Osteocyte (in vitro differentiated cells): ENCODE data around the gene TSGA10. TPM values are rescaled to one million over a fixed set of nuclear protein-coding genes. Genes with fewer than 3 reads are reported as not detected.
"Not testable (repeated sequence)": the region's sequence is repeated elsewhere in the genome, so short reads cannot be mapped to it uniquely, and the experiment has no call there.

ENCODE experiments used
- DNase-seq: peaks from one replicate; pipeline ENCODE4 v3.0.0; 2021; ENCODE audit warnings: mixed read lengths; ENCODE audit not compliant: unreplicated experiment; ENCODE audit errors: extremely low spot score
- H3K27ac Mint-ChIP-seq: one replicate; pipeline ENCODE4 v1.8.0; 2021; ENCODE audit warnings: mild to moderate bottlenecking, mixed read lengths; ENCODE audit not compliant: unreplicated experiment
- H3K27me3 Mint-ChIP-seq: one replicate; pipeline ENCODE4 v1.8.0; 2021; ENCODE audit warnings: mixed read lengths; ENCODE audit not compliant: unreplicated experiment
- H3K36me3 Mint-ChIP-seq: one replicate; pipeline ENCODE4 v1.8.0; 2021; ENCODE audit warnings: mixed read lengths; ENCODE audit not compliant: unreplicated experiment
- H3K4me1 Mint-ChIP-seq: one replicate; pipeline ENCODE4 v1.8.0; 2021; ENCODE audit warnings: mixed read lengths; ENCODE audit not compliant: unreplicated experiment
- H3K4me3 Mint-ChIP-seq: one replicate; pipeline ENCODE4 v1.8.0; 2021; ENCODE audit warnings: mild to moderate bottlenecking, moderate library complexity, mixed read lengths; ENCODE audit not compliant: unreplicated experiment
- H3K9me3 Mint-ChIP-seq: one replicate; pipeline ENCODE4 v1.8.0; 2021; ENCODE audit warnings: mixed read lengths; ENCODE audit not compliant: unreplicated experiment
- total RNA-seq: library from RNA; stranded (reverse); gene quantifications from 2 replicates; pipeline ENCODE4 v1.2.1, GENCODE V29; 2021
- TF ChIP-seq, protein P1 (sequence below): fragments of 200-600 bp; sonication (generic); IDR thresholded peaks from 2 replicates; pipeline ENCODE4 v1.5.0; 2021; ENCODE audit warnings: antibody characterized with exemption, mild to moderate bottlenecking, moderate library complexity

The TSGA10 gene
- total RNA-seq, 1 donor from 2014 or later: 3.6 TPM

DNA sequence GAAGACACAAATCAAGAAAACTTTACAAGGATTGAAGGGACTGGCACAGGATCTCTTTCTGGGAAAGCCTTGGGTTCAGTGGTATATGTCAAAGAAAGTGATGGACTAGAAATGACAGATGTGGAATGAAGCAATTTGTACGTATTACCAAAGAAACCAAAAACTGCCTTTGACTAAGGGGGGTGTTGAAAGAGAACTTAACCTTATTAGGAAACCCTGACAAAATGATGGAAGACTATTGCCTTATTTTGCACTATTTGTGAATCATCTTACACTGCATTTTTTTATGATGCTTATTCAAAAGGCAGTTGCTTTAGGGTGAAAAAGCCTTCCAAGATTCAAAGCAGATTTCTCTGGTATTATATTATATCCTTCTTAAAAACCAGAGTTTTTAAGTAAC, 4.0 kb downstream of the TSGA10 start:
- H3K4me3 Mint-ChIP-seq: no peak overlapping the region
- no peaks in the 10 kb centered on the region for H3K27me3 Mint-ChIP-seq
- H3K27ac Mint-ChIP-seq: no peak overlapping the region
- no peaks in the 10 kb centered on the region for H3K36me3 Mint-ChIP-seq
- H3K4me1 Mint-ChIP-seq: peaks cover 16% of the 10 kb centered on the region
- TF ChIP-seq, protein P1, sequence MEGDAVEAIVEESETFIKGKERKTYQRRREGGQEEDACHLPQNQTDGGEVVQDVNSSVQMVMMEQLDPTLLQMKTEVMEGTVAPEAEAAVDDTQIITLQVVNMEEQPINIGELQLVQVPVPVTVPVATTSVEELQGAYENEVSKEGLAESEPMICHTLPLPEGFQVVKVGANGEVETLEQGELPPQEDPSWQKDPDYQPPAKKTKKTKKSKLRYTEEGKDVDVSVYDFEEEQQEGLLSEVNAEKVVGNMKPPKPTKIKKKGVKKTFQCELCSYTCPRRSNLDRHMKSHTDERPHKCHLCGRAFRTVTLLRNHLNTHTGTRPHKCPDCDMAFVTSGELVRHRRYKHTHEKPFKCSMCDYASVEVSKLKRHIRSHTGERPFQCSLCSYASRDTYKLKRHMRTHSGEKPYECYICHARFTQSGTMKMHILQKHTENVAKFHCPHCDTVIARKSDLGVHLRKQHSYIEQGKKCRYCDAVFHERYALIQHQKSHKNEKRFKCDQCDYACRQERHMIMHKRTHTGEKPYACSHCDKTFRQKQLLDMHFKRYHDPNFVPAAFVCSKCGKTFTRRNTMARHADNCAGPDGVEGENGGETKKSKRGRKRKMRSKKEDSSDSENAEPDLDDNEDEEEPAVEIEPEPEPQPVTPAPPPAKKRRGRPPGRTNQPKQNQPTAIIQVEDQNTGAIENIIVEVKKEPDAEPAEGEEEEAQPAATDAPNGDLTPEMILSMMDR: no peak
- H3K9me3 Mint-ChIP-seq: no peaks in the 10 kb centered on the region
- no peak for DNase-seq

DNA sequence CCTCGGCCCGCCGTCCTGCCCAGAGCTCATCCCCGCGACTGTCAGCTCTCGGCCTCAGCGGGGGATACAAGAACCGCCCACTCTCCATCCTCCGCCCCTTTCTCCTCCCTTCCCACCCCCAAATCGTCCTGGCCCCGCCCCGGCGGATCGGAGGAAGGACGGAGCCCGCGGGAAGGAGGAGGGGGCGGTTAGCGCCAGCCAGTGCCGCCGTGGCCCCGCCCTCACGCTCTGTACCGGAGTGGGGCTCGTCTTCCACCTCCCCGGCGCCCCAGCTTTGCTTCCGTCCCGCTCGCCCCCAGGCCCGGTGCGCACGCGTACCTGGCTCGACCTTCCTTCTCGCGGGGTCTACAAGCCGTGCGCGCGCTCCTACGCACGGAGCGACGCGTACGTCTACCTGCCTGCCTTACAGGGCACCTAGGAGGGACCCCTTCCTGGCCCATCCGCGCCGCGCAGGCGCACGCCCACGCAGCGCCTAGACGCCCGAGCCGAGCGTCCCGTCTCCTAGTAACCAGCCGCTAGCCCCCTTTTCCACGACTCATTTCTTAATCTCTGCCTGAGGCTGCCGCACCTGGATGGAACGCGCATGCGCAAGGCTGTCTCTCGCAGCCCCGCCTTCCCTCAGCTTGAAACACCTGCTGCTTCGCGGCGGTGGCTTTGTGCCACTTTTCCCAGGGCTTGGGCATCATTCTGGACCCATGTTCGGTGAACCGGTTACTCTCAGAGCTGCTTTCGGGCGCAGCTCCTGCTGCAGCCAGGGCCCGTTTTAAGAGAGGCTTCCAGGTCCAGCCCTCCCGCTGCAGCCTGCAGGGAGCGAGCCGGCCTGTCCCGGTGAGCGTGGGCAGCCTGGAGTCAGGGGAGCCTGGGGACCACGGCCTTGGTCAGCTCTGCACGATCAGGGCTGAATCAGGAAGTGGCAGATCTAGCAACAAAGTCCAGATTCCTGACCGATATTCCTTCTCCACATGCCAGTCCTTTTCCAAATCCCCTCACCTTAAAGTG, 13.3 kb downstream of the TSGA10 start, which contains the start of gene C2orf15:
Gene C2orf15, plus strand, starts transcription at position 598 of the 999 bp plus-strand sequence. CDS start 8,852 bp downstream, outside the sequence.
- Mint-ChIP-seq H3K9me3 (no peaks in the 10 kb centered on the region), H3K27ac (peak within 1 kb of the TSS; percentile 75), H3K27me3 (peaks cover 24% of the 10 kb centered on the region), H3K4me1 (peaks cover 7% of the 10 kb centered on the region), H3K4me3 (peak within 1 kb of the TSS; percentile 93), H3K36me3 (no peaks in the 10 kb centered on the region)
- DNase-seq: peak; percentile 96
- TF ChIP-seq, protein P1: no peak

DNA sequence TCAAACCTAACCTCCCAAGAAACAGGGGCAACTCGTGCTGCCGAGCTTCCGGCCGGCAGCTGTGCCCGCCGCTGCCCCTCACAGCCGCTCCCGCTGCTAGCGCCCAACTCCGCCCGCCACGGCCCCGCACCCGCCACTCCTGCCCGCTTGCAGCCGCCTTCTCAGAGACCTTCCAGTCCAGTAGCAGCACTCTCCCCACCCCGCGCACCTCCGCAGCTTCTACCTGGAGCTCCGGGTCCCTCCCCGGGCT, 14.0 kb downstream of the TSGA10 start:
- peaks cover 7% of the 10 kb centered on the region for H3K4me1 Mint-ChIP-seq
- H3K27me3 Mint-ChIP-seq: peaks cover 24% of the 10 kb centered on the region
- no peak for DNase-seq
- no peaks in the 10 kb centered on the region for H3K9me3 Mint-ChIP-seq
- H3K36me3 Mint-ChIP-seq: no peaks in the 10 kb centered on the region
- H3K4me3 Mint-ChIP-seq: peak overlapping the region; percentile 93
- TF ChIP-seq, protein P1: no peak
- peak overlapping the region; percentile 75 for H3K27ac Mint-ChIP-seq

DNA sequence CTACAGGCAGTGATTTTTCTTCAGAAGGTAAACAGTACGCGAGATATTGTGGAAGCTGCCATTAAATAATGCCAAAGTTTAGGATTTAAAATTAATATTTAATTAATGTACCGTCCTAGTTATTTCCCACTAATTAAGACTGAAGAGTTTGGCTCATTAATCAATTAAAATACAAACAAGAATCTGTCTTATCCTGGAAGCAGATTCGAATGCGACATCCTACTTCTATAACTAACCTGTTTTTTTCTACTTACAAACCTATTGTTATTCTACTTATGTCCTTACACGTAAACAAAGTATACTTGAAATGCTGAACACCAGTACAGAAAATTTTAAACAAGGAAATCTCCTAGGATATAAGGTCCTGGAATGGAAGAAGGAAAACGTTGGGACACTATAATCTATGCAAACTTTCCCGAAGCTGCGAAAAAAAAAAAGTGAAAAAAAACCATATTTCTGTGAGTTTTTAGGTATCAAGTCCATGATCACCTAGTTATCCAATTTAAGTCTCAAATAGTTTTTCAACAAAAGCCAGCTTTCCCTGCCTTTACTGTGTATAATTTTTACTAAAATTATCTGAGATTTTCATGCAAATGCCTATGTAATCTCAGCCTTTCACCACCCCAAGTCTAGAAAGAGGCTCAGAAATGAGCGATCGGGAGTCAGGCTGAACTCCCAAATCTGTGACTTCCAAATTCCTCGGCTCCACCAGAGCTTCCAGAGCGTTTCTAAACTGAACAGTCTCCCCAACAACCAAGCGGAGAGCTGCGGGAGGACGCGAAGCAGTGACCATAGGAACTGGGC, 14.5 kb downstream of the TSGA10 start:
- H3K27ac Mint-ChIP-seq: peak overlapping the region; percentile 75
- H3K36me3 Mint-ChIP-seq: no peaks in the 10 kb centered on the region
- peaks cover 24% of the 10 kb centered on the region for H3K27me3 Mint-ChIP-seq
- H3K4me3 Mint-ChIP-seq: peak overlapping the region; percentile 93
- DNase-seq: no peak
- no peaks in the 10 kb centered on the region for H3K9me3 Mint-ChIP-seq
- TF ChIP-seq, protein P1: no peak
- peaks cover 7% of the 10 kb centered on the region for H3K4me1 Mint-ChIP-seq

DNA sequence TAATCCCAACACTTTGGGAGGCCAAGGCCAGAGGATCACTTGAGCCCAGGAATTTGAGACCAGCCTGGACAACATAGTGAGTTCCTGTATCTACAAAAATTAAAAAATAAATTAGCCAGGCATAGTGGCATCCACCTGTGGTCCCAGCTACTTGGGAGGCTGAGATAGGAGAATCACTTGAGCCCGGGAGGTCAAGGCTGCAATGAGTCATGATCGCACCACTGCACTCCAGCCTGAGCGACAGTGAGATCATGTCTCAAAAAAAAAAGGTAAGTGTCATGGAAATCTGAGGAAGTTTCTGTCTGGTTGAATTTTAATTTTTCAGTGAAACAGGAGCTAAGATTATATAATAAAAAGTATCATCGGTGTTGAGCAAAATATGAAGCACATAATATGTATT, 15.7 kb downstream of the TSGA10 start:
- H3K4me3 Mint-ChIP-seq: no peak overlapping the region
- H3K27ac Mint-ChIP-seq: no peak overlapping the region

DNA sequence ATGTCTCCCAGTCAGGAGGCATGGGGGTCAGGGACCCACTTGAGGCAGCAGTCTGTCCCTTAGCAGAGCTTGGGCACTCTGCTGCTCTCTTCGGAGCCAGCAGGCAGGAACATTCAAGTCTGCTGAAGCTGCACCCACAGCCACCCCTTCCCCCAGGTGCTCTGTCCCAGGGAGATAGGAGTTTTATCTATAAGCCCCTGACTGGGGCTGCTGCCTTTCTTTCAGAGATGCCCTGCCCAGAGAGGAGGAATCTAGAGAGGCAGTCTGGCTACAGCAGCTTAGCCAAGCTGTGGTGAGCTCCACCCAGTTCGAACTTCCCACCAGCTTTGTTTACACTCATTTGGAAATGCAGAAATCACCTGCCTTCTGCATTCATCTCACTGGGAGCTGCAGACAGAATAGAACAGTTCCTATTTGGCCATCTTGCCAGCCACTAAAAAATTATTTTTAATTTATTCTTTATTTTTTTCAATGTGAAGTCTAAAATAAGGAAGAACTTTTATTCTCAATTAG, 19.6 kb downstream of the TSGA10 start:
- H3K4me3 Mint-ChIP-seq, H3K36me3 Mint-ChIP-seq, H3K27ac Mint-ChIP-seq, H3K4me1 Mint-ChIP-seq, DNase-seq: not testable (repeated sequence)
- Mint-ChIP-seq H3K9me3 (peaks cover 39% of the 10 kb centered on the region), H3K27me3 (peaks cover 25% of the 10 kb centered on the region)

More for the DNA sequence above, 15.7 kb downstream of the TSGA10 start:
- Mint-ChIP-seq H3K4me1 (peaks cover 7% of the 10 kb centered on the region), H3K9me3 (peaks cover 4% of the 10 kb centered on the region), H3K27me3 (peaks cover 24% of the 10 kb centered on the region), H3K36me3 (no peaks in the 10 kb centered on the region)
- no peak for DNase-seq
- TF ChIP-seq, protein P1: no peak
